Measurements from ENCODE around the gene SFXN5.

Gene SFXN5

DNA sequence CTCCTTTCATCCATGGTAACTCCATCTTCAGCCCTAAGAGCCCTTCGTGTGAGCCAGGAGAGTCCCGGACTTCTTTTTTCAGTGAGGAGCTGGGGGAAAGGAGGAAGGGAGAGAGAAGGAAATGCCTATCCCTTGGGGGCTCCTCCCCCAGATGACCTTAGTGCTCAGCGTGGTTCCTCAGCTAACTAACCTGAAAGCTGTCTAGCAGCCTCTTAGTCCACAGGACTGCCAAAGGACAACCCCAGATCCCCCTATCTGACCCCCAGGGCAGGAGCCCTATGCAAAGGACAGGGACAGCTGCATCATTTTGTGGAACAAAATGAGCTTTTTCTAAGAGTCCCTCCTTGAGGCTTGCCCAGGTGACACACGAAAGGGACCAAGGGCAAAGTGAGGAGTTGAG is 176.4 kb downstream of the SFXN5 start:
- Histone ChIP-seq H3K4me3 (no peak overlapping the region), H3K27me3 (peaks cover 0 to 41% of the 10 kb centered on the region in 2 donors), H3K27ac (no peak overlapping the region), H3K9me3 (no peaks in the 10 kb centered on the region), H3K4me1 (peaks cover 0 to 12% (median 5%) of the 10 kb centered on the region in 4 donors), H3K36me3 (peaks cover 0 to 20% (median 14%) of the 10 kb centered on the region in 3 donors)
- TF ChIP-seq, protein P1, sequence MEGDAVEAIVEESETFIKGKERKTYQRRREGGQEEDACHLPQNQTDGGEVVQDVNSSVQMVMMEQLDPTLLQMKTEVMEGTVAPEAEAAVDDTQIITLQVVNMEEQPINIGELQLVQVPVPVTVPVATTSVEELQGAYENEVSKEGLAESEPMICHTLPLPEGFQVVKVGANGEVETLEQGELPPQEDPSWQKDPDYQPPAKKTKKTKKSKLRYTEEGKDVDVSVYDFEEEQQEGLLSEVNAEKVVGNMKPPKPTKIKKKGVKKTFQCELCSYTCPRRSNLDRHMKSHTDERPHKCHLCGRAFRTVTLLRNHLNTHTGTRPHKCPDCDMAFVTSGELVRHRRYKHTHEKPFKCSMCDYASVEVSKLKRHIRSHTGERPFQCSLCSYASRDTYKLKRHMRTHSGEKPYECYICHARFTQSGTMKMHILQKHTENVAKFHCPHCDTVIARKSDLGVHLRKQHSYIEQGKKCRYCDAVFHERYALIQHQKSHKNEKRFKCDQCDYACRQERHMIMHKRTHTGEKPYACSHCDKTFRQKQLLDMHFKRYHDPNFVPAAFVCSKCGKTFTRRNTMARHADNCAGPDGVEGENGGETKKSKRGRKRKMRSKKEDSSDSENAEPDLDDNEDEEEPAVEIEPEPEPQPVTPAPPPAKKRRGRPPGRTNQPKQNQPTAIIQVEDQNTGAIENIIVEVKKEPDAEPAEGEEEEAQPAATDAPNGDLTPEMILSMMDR (IDR thresholded peaks at IDR 0.05) = no peak
- no peak for DNase-seq
- intact Hi-C loops (cut with DNase I; ENCODE audit: low total_unique reads) = no loop called here

GRCh38 chr2:72894514-72894913 is 177.0 kb downstream of the SFXN5 start:
- TF ChIP-seq, protein P1 (IDR thresholded peaks at IDR 0.05) = no peak
- Histone ChIP-seq H3K4me3 (no peak overlapping the region), H3K36me3 (peaks cover 0 to 20% (median 20%) of the 10 kb centered on the region in 3 donors), H3K27me3 (peaks cover 0 to 39% of the 10 kb centered on the region in 2 donors), H3K9me3 (no peaks in the 10 kb centered on the region), H3K4me1 (peaks cover 0 to 15% (median 5%) of the 10 kb centered on the region in 4 donors), H3K27ac (no peak overlapping the region)
- intact Hi-C loops (cut with DNase I; ENCODE audit: low total_unique reads) = no loop called here
- DNase-seq = no peak

DNA sequence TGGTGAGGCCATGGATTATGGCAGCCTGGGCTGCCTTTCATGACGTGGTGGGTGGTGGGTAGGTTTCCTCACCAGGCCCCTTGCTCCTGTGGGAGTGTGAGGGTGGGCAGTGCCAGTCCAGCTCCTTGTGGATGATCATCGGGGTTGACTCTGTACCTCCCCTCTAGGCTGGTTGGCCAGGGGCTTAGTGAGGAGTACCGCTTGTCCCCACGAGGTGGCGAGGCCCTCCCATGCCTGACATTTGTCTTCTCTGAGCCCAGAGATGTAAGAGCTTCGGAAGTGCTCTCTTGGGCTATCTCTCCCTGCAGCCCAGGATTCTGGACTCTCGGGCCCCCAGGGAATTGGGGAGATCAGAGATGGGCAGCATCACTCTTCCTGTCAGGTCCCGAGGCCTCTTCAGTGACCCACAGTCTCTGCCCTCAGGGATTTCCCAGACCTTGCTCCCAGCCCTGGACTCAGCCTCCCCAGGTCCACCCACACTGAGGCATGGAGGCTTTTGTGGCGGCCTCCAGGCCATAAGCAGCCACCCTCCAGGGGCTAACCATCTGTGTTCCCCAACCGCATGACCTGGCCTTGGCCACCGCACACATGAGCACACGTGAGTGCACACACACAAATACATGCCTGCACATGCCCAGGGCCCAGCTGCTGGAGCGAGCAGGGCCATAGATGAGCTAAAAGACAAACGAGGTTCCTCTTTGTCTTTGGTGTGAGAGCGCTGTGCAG is 177.8 kb downstream of the SFXN5 start:
- intact Hi-C loops (cut with DNase I; ENCODE audit: low total_unique reads) = no loop called here
- H3K4me3 ChIP-seq = no peak overlapping the region
- no peaks in the 10 kb centered on the region for H3K9me3 ChIP-seq
- peaks cover 0 to 23% (median 9%) of the 10 kb centered on the region in 4 donors for H3K4me1 ChIP-seq
- H3K27me3 ChIP-seq = peaks cover 0 to 39% of the 10 kb centered on the region in 2 donors
- peaks cover 0 to 20% (median 20%) of the 10 kb centered on the region in 3 donors for H3K36me3 ChIP-seq
- H3K27ac ChIP-seq = no peak overlapping the region
- TF ChIP-seq, protein P1 (IDR thresholded peaks at IDR 0.05) = peak; percentile 30 to 55
- DNase-seq = no peak

- intact Hi-C loops (cut with DNase I; ENCODE audit: low total_unique reads) = no loop called here
These were observed 178.9 kb downstream of the SFXN5 start for GRCh38 chr2:72892506-72893173.

More at GRCh38 chr2:72892506-72893173, 178.9 kb downstream of the SFXN5 start:
- TF ChIP-seq, protein P1 (IDR thresholded peaks at IDR 0.05) = peak; percentile 68 to 73
- no peak overlapping the region for H3K27ac ChIP-seq
- H3K36me3 ChIP-seq = peaks cover 0 to 20% (median 20%) of the 10 kb centered on the region in 3 donors
- H3K4me1 ChIP-seq = peaks cover 0 to 32% (median 17%) of the 10 kb centered on the region in 4 donors
- no peak overlapping the region for H3K4me3 ChIP-seq
- DNase-seq = peak in 1 of 2 donors; percentile 78
- H3K9me3 ChIP-seq = no peaks in the 10 kb centered on the region
- peaks cover 0 to 31% of the 10 kb centered on the region in 2 donors for H3K27me3 ChIP-seq
